PC-3 (cell line): ENCODE data around the gene GUCY2D. TPM values are rescaled to one million over a fixed set of nuclear protein-coding genes. Genes with fewer than 3 reads are reported as not detected.

ENCODE experiments used
- ATAC-seq: fragments of 200-7000 bp; cut with Tn5 transposase; 2 replicates; pipeline ENCODE4 v1.9.1; 2020; ENCODE audit warnings: mild to moderate bottlenecking, moderate library complexity
- BruUV-seq: library from RNA; stranded (reverse); fragments of 400-500 nt; replicated peaks from 2 replicates; lab custom pipeline; 2021; lab: Mats Ljungman, UMichigan
- CTCF ChIA-PET: fragments of 300-600 bp; sonication (Branson Sonifier 250); formaldehyde crosslinking; loops from one replicate; lab custom pipeline; 2022; ENCODE audit warnings: antibody characterized with exemption; lab: Charles Lee
- POLR2A ChIA-PET: fragments of 300-600 bp; sonication (Branson Sonifier 250); formaldehyde crosslinking; loops from one replicate; lab custom pipeline; 2022; ENCODE audit warnings: antibody characterized with exemption; ENCODE audit not compliant: unreplicated experiment; lab: Charles Lee
- DNase-seq: peaks from one replicate; pipeline ENCODE4 v3.0.0-alpha.2; 2015
- H2AFZ ChIP-seq: fragments of 300-600 bp; sonication (generic); 2 replicates; pipeline ENCODE4 v1.6.0; 2016; ENCODE audit warnings: antibody characterized with exemption, low read length
- H3F3A ChIP-seq: fragments of 300-600 bp; sonication (generic); one replicate; pipeline ENCODE4 v1.6.0; 2017; ENCODE audit warnings: antibody characterized with exemption, low read length, control low read depth, mild to moderate bottlenecking; ENCODE audit not compliant: unreplicated experiment
- H3K27ac ChIP-seq: fragments of 300-600 bp; sonication (generic); 2 replicates; pipeline ENCODE4 v1.5.1; 2016; ENCODE audit warnings: mild to moderate bottlenecking, low read length
- H3K27me3 ChIP-seq: fragments of 300-600 bp; sonication (generic); 2 replicates; pipeline ENCODE4 v1.6.1; 2016; ENCODE audit warnings: low read length, mixed read lengths
- H3K36me3 ChIP-seq: fragments of 300-600 bp; sonication (generic); 2 replicates; pipeline ENCODE4 v1.6.1; 2016; ENCODE audit warnings: low read depth, mixed run types, low read length, mixed read lengths
- H3K4me1 ChIP-seq: fragments of 300-600 bp; sonication (generic); 2 replicates; pipeline ENCODE4 v1.5.1; 2016; ENCODE audit warnings: low read length; ENCODE audit not compliant: insufficient read depth
- H3K4me2 ChIP-seq: fragments of 300-600 bp; sonication (generic); 2 replicates; pipeline ENCODE4 v1.6.0; 2016; ENCODE audit warnings: low read length
- H3K4me3 ChIP-seq: fragments of 300-600 bp; sonication (generic); 2 replicates; pipeline ENCODE4 v1.5.1; 2016; ENCODE audit warnings: mild to moderate bottlenecking, low read length, mixed read lengths
- H3K79me2 ChIP-seq: fragments of 300-600 bp; sonication (generic); 2 replicates; pipeline ENCODE4 v1.6.1; 2017; ENCODE audit warnings: low read length, mixed read lengths
- H3K9ac ChIP-seq: fragments of 300-600 bp; sonication (generic); 2 replicates; pipeline ENCODE4 v1.6.0; 2016; ENCODE audit warnings: mild to moderate bottlenecking, low read length
- H3K9me2 ChIP-seq: fragments of 300-600 bp; sonication (generic); replicated peaks from 2 replicates; pipeline ENCODE4 v1.6.1; 2016; ENCODE audit warnings: mixed run types, low read length, mixed read lengths
- H3K9me3 ChIP-seq: fragments of 300-600 bp; sonication (generic); 2 replicates; pipeline ENCODE4 v1.6.1; 2016; ENCODE audit warnings: low read length, mixed read lengths
- H4K20me1 ChIP-seq: fragments of 300-600 bp; sonication (generic); 2 replicates; pipeline ENCODE4 v1.6.1; 2016; ENCODE audit warnings: low read length, mixed read lengths
- EZH2 ChIP-seq: fragments of 300-600 bp; sonication (generic); IDR thresholded peaks from one replicate; pipeline ENCODE4 v1.6.1; 2017; ENCODE audit warnings: antibody characterized with exemption, mild to moderate bottlenecking, low read length; ENCODE audit not compliant: unreplicated experiment
- EZH2phosphoT487 ChIP-seq: fragments of 300-600 bp; sonication (generic); IDR thresholded peaks from 2 replicates; pipeline ENCODE4 v1.6.1; 2018; ENCODE audit warnings: mild to moderate bottlenecking, antibody characterized with exemption, low read length, borderline replicate concordance
- intact Hi-C: fragments of 100-400 bp; cut with micrococcal nuclease; formaldehyde crosslinking; loops from 2 replicates; pipeline ENCODE4 v1.9.0; 2023
- total RNA-seq: library from RNA; depleted of rRNA; stranded (reverse); fragments of >200 nt; gene quantifications from 2 replicates; pipeline ENCODE4 v1.2.3, GENCODE V29; 2014
- TF ChIP-seq, protein P1 (sequence below): fragments of 300-600 bp; sonication (generic); conservative IDR thresholded peaks from 2 replicates; pipeline ENCODE4 v1.5.1; 2017; ENCODE audit warnings: antibody characterized with exemption, low read depth, mild to moderate bottlenecking, low read length

The GUCY2D gene
- total RNA-seq, 1 experiment from 2014 or later, result not detected

GRCh38 chr17:8015957-8016631 is 13.7 kb downstream of the GUCY2D start:
- ChIA-PET CTCF (interaction anchor here (1.4 kb wide), 1 partner anchor 25 kb away, joined by 4 read pairs; no protein-coding TSS in a partner anchor), POLR2A (no interaction called here)
- Histone ChIP-seq H4K20me1 (no peaks in the 10 kb centered on the region), H3K79me2 (no peaks in the 10 kb centered on the region), H3K9me3 (no peaks in the 10 kb centered on the region), H3K9ac (0 out of 2 replicates have a peak overlapping the region, but pooled peaks have one; percentile 1), H3K9me2 (no peaks in the 10 kb centered on the region), H3K4me3 (peak overlapping the region; percentile 63), H3K36me3 (no peaks in the 10 kb centered on the region), H3K4me2 (peak overlapping the region; percentile 79), H3K27ac (no peak overlapping the region), H3K4me1 (peaks cover 28% of the 10 kb centered on the region), H3F3A (no peaks in the 10 kb centered on the region), H2AFZ (peak overlapping the region; percentile 72), H3K27me3 (no peaks in the 10 kb centered on the region)
- ATAC-seq (peak; percentile 28), DNase-seq (no peak)
- intact Hi-C loops, result loop anchor here (1.0 kb wide), 1 partner anchor 41 kb away; no protein-coding TSS in a partner anchor
- no peak for TF ChIP-seq EZH2phosphoT487
- TF ChIP-seq, protein P1, sequence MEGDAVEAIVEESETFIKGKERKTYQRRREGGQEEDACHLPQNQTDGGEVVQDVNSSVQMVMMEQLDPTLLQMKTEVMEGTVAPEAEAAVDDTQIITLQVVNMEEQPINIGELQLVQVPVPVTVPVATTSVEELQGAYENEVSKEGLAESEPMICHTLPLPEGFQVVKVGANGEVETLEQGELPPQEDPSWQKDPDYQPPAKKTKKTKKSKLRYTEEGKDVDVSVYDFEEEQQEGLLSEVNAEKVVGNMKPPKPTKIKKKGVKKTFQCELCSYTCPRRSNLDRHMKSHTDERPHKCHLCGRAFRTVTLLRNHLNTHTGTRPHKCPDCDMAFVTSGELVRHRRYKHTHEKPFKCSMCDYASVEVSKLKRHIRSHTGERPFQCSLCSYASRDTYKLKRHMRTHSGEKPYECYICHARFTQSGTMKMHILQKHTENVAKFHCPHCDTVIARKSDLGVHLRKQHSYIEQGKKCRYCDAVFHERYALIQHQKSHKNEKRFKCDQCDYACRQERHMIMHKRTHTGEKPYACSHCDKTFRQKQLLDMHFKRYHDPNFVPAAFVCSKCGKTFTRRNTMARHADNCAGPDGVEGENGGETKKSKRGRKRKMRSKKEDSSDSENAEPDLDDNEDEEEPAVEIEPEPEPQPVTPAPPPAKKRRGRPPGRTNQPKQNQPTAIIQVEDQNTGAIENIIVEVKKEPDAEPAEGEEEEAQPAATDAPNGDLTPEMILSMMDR, result no peak
- TF ChIP-seq EZH2, result no peak
- BruUV-seq, result no TSS peak

GRCh38 chr17:8016632-8017424 is 14.4 kb downstream of the GUCY2D start:
- Histone ChIP-seq H3F3A (no peaks in the 10 kb centered on the region), H3K9me3 (no peaks in the 10 kb centered on the region), H3K4me2 (peak overlapping the region; percentile 79), H3K27me3 (no peaks in the 10 kb centered on the region), H3K36me3 (no peaks in the 10 kb centered on the region), H2AFZ (peak overlapping the region; percentile 72), H3K79me2 (no peaks in the 10 kb centered on the region), H3K9me2 (no peaks in the 10 kb centered on the region), H3K27ac (peak overlapping the region; percentile 37), H3K4me3 (peak overlapping the region; percentile 63), H3K4me1 (peaks cover 28% of the 10 kb centered on the region), H4K20me1 (no peaks in the 10 kb centered on the region), H3K9ac (0 out of 2 replicates have a peak overlapping the region, but pooled peaks have one; percentile 1)
- ChIA-PET CTCF (interaction anchor here (1.3 to 1.5 kb wide), 3 partner anchors 16 to 40 kb away, joined by 4 to 16 read pairs (median 12); no protein-coding TSS in a partner anchor), POLR2A (no interaction called here)
- DNase-seq (peak; percentile 65), ATAC-seq (peak; percentile 63)
- no TSS peak for BruUV-seq
- intact Hi-C loops, result loop anchor here (1.0 kb wide), 2 partner anchors 24 to 40 kb away; no protein-coding TSS in a partner anchor
- TF ChIP-seq EZH2phosphoT487 (no peak), EZH2 (no peak)
- TF ChIP-seq, protein P1, result peak; percentile 82
